Peyer's patch (tissue), 4 donors: Measurements from ENCODE around the gene ZNF414.

Experiments used
- CTCF ChIP-seq, 6 experiments: fragments of 450-650 bp in 4 of 6; fragments of 200-600 bp in 2 of 6; sonication (generic) in 1 of 6; IDR thresholded peaks; one replicate each; pipeline ENCODE4 v1.5.1; 2017 to 2019; ENCODE audit warnings: antibody characterized with exemption in 6 of 6, mild to moderate bottlenecking in 3 of 6, moderate library complexity in 1 of 6
- POLR2A ChIP-seq, 2 donors: fragments of 450-650 bp; IDR thresholded peaks; one replicate each; pipeline ENCODE4 v1.5.1; 2017; ENCODE audit warnings: antibody characterized with exemption in 2 of 2, mild to moderate bottlenecking in 2 of 2, moderate library complexity in 2 of 2

- no peak for TF ChIP-seq POLR2A (IDR thresholded peaks at IDR 0.05)
- no peak for TF ChIP-seq CTCF (IDR thresholded peaks at IDR 0.05)
Observed at GRCh38 chr19:8504171-8504570, 9.8 kb downstream of the ZNF414 start.
